ENCODE measurements around the gene OLFM1.
"Not testable (repeated sequence)": the region's sequence is repeated elsewhere in the genome, so short reads cannot be mapped to it uniquely, and the experiment has no call there.

Gene OLFM1

GRCh38 chr9:135061441-135061840 lies 26.0 kb upstream of the OLFM1 start:
- Histone ChIP-seq H2AFZ (ENCODE audit: low read depth, low read length) (no peak overlapping the region), H2BK12ac (ENCODE audit: low read length in 2 of 2) (no peak overlapping the region), H3K4me1 (ENCODE audit: control insufficient read depth, insufficient read depth, low read depth, low read length) (no peaks in the 10 kb centered on the region), H3K36me3 (ENCODE audit: control insufficient read depth in 1 of 2, insufficient read depth in 2 of 2, low read depth in 1 of 2, low read length in 2 of 2) (no peaks in the 10 kb centered on the region), H2BK15ac (ENCODE audit: low read depth, poor library complexity, severe bottlenecking) (no peak overlapping the region), H3K23ac (ENCODE audit: low read length in 2 of 2) (no peak overlapping the region), H4K8ac (ENCODE audit: low read length) (no peak overlapping the region), H3K9ac (ENCODE audit: low read length) (no peak overlapping the region), H2AK5ac (ENCODE audit: low read length, severe bottlenecking) (no peak overlapping the region), H3K4ac (ENCODE audit: low read depth in 1 of 2, low read length in 2 of 2) (no peak overlapping the region), H3K9me3 (ENCODE audit: control insufficient read depth, low read length) (no peaks in the 10 kb centered on the region), H3K79me1 (replicated peaks; ENCODE audit: low read length, poor library complexity, severe bottlenecking) (no peaks in the 10 kb centered on the region), H3K27me3 (ENCODE audit: control insufficient read depth in 1 of 2, insufficient read depth in 1 of 2, low read length in 2 of 2) (peaks cover 0 to 30% of the 10 kb centered on the region in 2 experiments), H2BK5ac (ENCODE audit: low read depth, low read length, poor library complexity, severe bottlenecking) (no peak overlapping the region), H3K27ac (ENCODE audit: low read length, poor library complexity, severe bottlenecking) (no peak overlapping the region), H3K4me3 (ENCODE audit: insufficient read depth in 1 of 2, low read depth in 1 of 2, low read length in 2 of 2) (no peak overlapping the region), H3K14ac (ENCODE audit: low read length in 2 of 2) (no peak overlapping the region), H3K4me2 (ENCODE audit: low read length, poor library complexity, severe bottlenecking) (no peak overlapping the region), H2BK120ac (ENCODE audit: low read depth, low read length) (no peak overlapping the region), H4K91ac (ENCODE audit: low read length) (no peak overlapping the region), H3K18ac (ENCODE audit: low read depth in 1 of 2, low read length in 2 of 2) (no peak overlapping the region)
- DNase-seq, result no peak
- 75% methylated on average over 12 of the region's 12 CpGs for WGBS

- Histone ChIP-seq H2BK120ac (ENCODE audit: low read depth, low read length) (no peak overlapping the region), H3K18ac (ENCODE audit: low read depth in 1 of 2, low read length in 2 of 2) (no peak overlapping the region), H3K9me3 (ENCODE audit: control insufficient read depth, low read length) (no peaks in the 10 kb centered on the region), H2BK15ac (ENCODE audit: low read depth, poor library complexity, severe bottlenecking) (no peak overlapping the region), H4K8ac (ENCODE audit: low read length) (no peak overlapping the region), H4K91ac (ENCODE audit: low read length) (no peak overlapping the region), H3K4me1 (ENCODE audit: control insufficient read depth, insufficient read depth, low read depth, low read length) (no peaks in the 10 kb centered on the region), H3K14ac (ENCODE audit: low read length in 2 of 2) (no peak overlapping the region), H3K4me2 (ENCODE audit: low read length, poor library complexity, severe bottlenecking) (no peak overlapping the region), H2AFZ (ENCODE audit: low read depth, low read length) (no peak overlapping the region), H3K23ac (ENCODE audit: low read length in 2 of 2) (no peak overlapping the region), H2BK5ac (ENCODE audit: low read depth, low read length, poor library complexity, severe bottlenecking) (no peak overlapping the region), H3K79me1 (replicated peaks; ENCODE audit: low read length, poor library complexity, severe bottlenecking) (no peaks in the 10 kb centered on the region), H3K4me3 (ENCODE audit: insufficient read depth in 1 of 2, low read depth in 1 of 2, low read length in 2 of 2) (no peak overlapping the region), H3K4ac (ENCODE audit: low read depth in 1 of 2, low read length in 2 of 2) (no peak overlapping the region), H3K27me3 (ENCODE audit: control insufficient read depth in 1 of 2, insufficient read depth in 1 of 2, low read length in 2 of 2) (peaks cover 0 to 30% of the 10 kb centered on the region in 2 experiments), H2AK5ac (ENCODE audit: low read length, severe bottlenecking) (no peak overlapping the region), H2BK12ac (ENCODE audit: low read length in 2 of 2) (no peak overlapping the region), H3K9ac (ENCODE audit: low read length) (no peak overlapping the region), H3K36me3 (ENCODE audit: control insufficient read depth in 1 of 2, insufficient read depth in 2 of 2, low read depth in 1 of 2, low read length in 2 of 2) (no peaks in the 10 kb centered on the region), H3K27ac (ENCODE audit: low read length, poor library complexity, severe bottlenecking) (no peak overlapping the region)
- no peak for DNase-seq
- WGBS, result 83% methylated on average over 5 of the region's 5 CpGs
These were observed 25.2 kb upstream of the OLFM1 start for GRCh38 chr9:135062254-135062653.

GRCh38 chr9:135063466-135063865 lies 24.0 kb upstream of the OLFM1 start:
- H3K27ac ChIP-seq (ENCODE audit: low read length, poor library complexity, severe bottlenecking); H3K18ac ChIP-seq (ENCODE audit: low read depth in 1 of 2, low read length in 2 of 2); H4K8ac ChIP-seq (ENCODE audit: low read length); H3K23ac ChIP-seq (ENCODE audit: low read length in 2 of 2); H3K4me2 ChIP-seq (ENCODE audit: low read length, poor library complexity, severe bottlenecking); H2BK15ac ChIP-seq (ENCODE audit: low read depth, poor library complexity, severe bottlenecking); H4K91ac ChIP-seq (ENCODE audit: low read length); H2BK5ac ChIP-seq (ENCODE audit: low read depth, low read length, poor library complexity, severe bottlenecking); H2AK5ac ChIP-seq (ENCODE audit: low read length, severe bottlenecking); H2AFZ ChIP-seq (ENCODE audit: low read depth, low read length); H3K36me3 ChIP-seq (ENCODE audit: control insufficient read depth in 1 of 2, insufficient read depth in 2 of 2, low read depth in 1 of 2, low read length in 2 of 2); H3K4me3 ChIP-seq (ENCODE audit: insufficient read depth in 1 of 2, low read depth in 1 of 2, low read length in 2 of 2); H2BK12ac ChIP-seq (ENCODE audit: low read length in 2 of 2); H3K9ac ChIP-seq (ENCODE audit: low read length); H3K9me3 ChIP-seq (ENCODE audit: control insufficient read depth, low read length); H3K4me1 ChIP-seq (ENCODE audit: control insufficient read depth, insufficient read depth, low read depth, low read length); H3K14ac ChIP-seq (ENCODE audit: low read length in 2 of 2); H2BK120ac ChIP-seq (ENCODE audit: low read depth, low read length); DNase-seq; H3K79me1 ChIP-seq (replicated peaks; ENCODE audit: low read length, poor library complexity, severe bottlenecking); H3K4ac ChIP-seq (ENCODE audit: low read depth in 1 of 2, low read length in 2 of 2): not testable (repeated sequence)
- peaks cover 0 to 37% of the 10 kb centered on the region in 2 experiments for H3K27me3 ChIP-seq (ENCODE audit: control insufficient read depth in 1 of 2, insufficient read depth in 1 of 2, low read length in 2 of 2)
- WGBS, result 57% methylated on average over 4 of the region's 4 CpGs

GRCh38 chr9:135063888-135064287 lies 23.6 kb upstream of the OLFM1 start:
- not testable (repeated sequence) for H4K8ac ChIP-seq (ENCODE audit: low read length); H3K4me3 ChIP-seq (ENCODE audit: insufficient read depth in 1 of 2, low read depth in 1 of 2, low read length in 2 of 2); H2AK5ac ChIP-seq (ENCODE audit: low read length, severe bottlenecking); H2BK12ac ChIP-seq (ENCODE audit: low read length in 2 of 2); H2BK5ac ChIP-seq (ENCODE audit: low read depth, low read length, poor library complexity, severe bottlenecking); H3K9me3 ChIP-seq (ENCODE audit: control insufficient read depth, low read length); H3K4ac ChIP-seq (ENCODE audit: low read depth in 1 of 2, low read length in 2 of 2); H3K4me1 ChIP-seq (ENCODE audit: control insufficient read depth, insufficient read depth, low read depth, low read length); H3K23ac ChIP-seq (ENCODE audit: low read length in 2 of 2); H3K14ac ChIP-seq (ENCODE audit: low read length in 2 of 2); H3K36me3 ChIP-seq (ENCODE audit: control insufficient read depth in 1 of 2, insufficient read depth in 2 of 2, low read depth in 1 of 2, low read length in 2 of 2); DNase-seq; H3K4me2 ChIP-seq (ENCODE audit: low read length, poor library complexity, severe bottlenecking); H3K27ac ChIP-seq (ENCODE audit: low read length, poor library complexity, severe bottlenecking); H2AFZ ChIP-seq (ENCODE audit: low read depth, low read length); H3K79me1 ChIP-seq (replicated peaks; ENCODE audit: low read length, poor library complexity, severe bottlenecking); H3K9ac ChIP-seq (ENCODE audit: low read length); H4K91ac ChIP-seq (ENCODE audit: low read length); H2BK15ac ChIP-seq (ENCODE audit: low read depth, poor library complexity, severe bottlenecking); H2BK120ac ChIP-seq (ENCODE audit: low read depth, low read length); H3K18ac ChIP-seq (ENCODE audit: low read depth in 1 of 2, low read length in 2 of 2)
- H3K27me3 ChIP-seq (ENCODE audit: control insufficient read depth in 1 of 2, insufficient read depth in 1 of 2, low read length in 2 of 2), result peaks cover 0 to 39% of the 10 kb centered on the region in 2 experiments
- 51% methylated on average over 4 of the region's 4 CpGs for WGBS

All from mesenchymal stem cell (in vitro differentiated cells and primary cell).